ENCODE measurements around the gene DLAT. TPM values are rescaled to one million over a fixed set of nuclear protein-coding genes. Genes with fewer than 3 reads are reported as not detected.

DLAT gene
- 23.4 to 31.5 TPM (median 29.7 TPM) in 5 replicates for total RNA-seq (2022; extraction: Qiagen RNA extraction; ENCODE audit: low read depth)

GRCh38 chr11:112024773-112025678 lies at the start of gene DLAT:
TSS of gene DLAT (plus strand) at chr11:112025408. CDS start at chr11:112025473, 65 bp downstream.

GRCh38 chr11:112073941-112074811 lies 49.0 kb downstream of the DLAT start, which contains the start of the genes NKAPD1 and PIH1D2:
TSS of gene NKAPD1 (plus strand) at chr11:112074299. CDS start at chr11:112075575, 1,276 bp downstream.
TSS of gene PIH1D2 (minus strand) at chr11:112074017. CDS start at chr11:112073174, 843 bp downstream.

GRCh38 chr11:112086422-112087191 lies 61.4 kb downstream of the DLAT start, which contains the start of the genes SDHD and TIMM8B:
TSS of gene SDHD (plus strand) at chr11:112086873. CDS start at chr11:112086908, 35 bp downstream.
TSS of gene TIMM8B (minus strand) at chr11:112086756. CDS start at chr11:112086723, 33 bp downstream.

Other genes with a start within 250 kb of the DLAT start
- 16.4 to 21.3 TPM (median 20.4 TPM) in 5 replicates for gene ALG9, start 153.8 kb upstream of the DLAT start, total RNA-seq (2022; extraction: Qiagen RNA extraction; ENCODE audit: low read depth)
- 1.6 to 2.3 TPM (median 1.7 TPM) in 5 replicates for gene FDXACB1, start 146.2 kb upstream of the DLAT start, total RNA-seq (2022; extraction: Qiagen RNA extraction; ENCODE audit: low read depth)
- gene CFAP68, start 145.9 kb upstream of the DLAT start, total RNA-seq (2022; extraction: Qiagen RNA extraction; ENCODE audit: low read depth) = 30.5 to 36.4 TPM (median 33.4 TPM) in 5 replicates
- 10.4 to 25.3 TPM (median 14.6 TPM) in 5 replicates for gene CRYAB, start 113.6 kb upstream of the DLAT start, total RNA-seq (2022; extraction: Qiagen RNA extraction; ENCODE audit: low read depth)
- gene HSPB2, start 112.7 kb upstream of the DLAT start, total RNA-seq (2022; extraction: Qiagen RNA extraction; ENCODE audit: low read depth) = 0.13 to 0.29 TPM in 2 of 5 replicates, not detected in the others
- gene C11orf52, start 106.5 kb upstream of the DLAT start, total RNA-seq (2022; extraction: Qiagen RNA extraction; ENCODE audit: low read depth) = not detected in 5 replicates
- 8.1 to 10.9 TPM (median 10.0 TPM) in 5 replicates for gene DIXDC1, start 88.1 kb upstream of the DLAT start, total RNA-seq (2022; extraction: Qiagen RNA extraction; ENCODE audit: low read depth)
- 0.99 to 1.5 TPM (median 1.1 TPM) in 5 replicates for gene PIH1D2, start 48.6 kb downstream of the DLAT start, total RNA-seq (2022; extraction: Qiagen RNA extraction; ENCODE audit: low read depth)
- gene NKAPD1, start 48.9 kb downstream of the DLAT start, total RNA-seq (2022; extraction: Qiagen RNA extraction; ENCODE audit: low read depth) = 13.0 to 15.5 TPM (median 13.7 TPM) in 5 replicates
- gene TIMM8B, start 61.3 kb downstream of the DLAT start, total RNA-seq (2022; extraction: Qiagen RNA extraction; ENCODE audit: low read depth) = 69.6 to 84.5 TPM (median 70.2 TPM) in 5 replicates
- 65.9 to 85.7 TPM (median 72.4 TPM) in 5 replicates for gene SDHD, start 61.5 kb downstream of the DLAT start, total RNA-seq (2022; extraction: Qiagen RNA extraction; ENCODE audit: low read depth)
- gene IL18, start 138.7 kb downstream of the DLAT start, total RNA-seq (2022; extraction: Qiagen RNA extraction; ENCODE audit: low read depth) = 92.0 to 107 TPM (median 99.7 TPM) in 5 replicates
- gene TEX12, start 142.0 kb downstream of the DLAT start, total RNA-seq (2022; extraction: Qiagen RNA extraction; ENCODE audit: low read depth) = 0.17 TPM in 1 of 5 replicates, not detected in the others
- gene BCO2, start 150.1 kb downstream of the DLAT start, total RNA-seq (2022; extraction: Qiagen RNA extraction; ENCODE audit: low read depth) = 0.53 to 1.0 TPM (median 0.77 TPM) in 5 replicates
- 30.6 to 31.9 TPM (median 30.9 TPM) in 5 replicates for gene PTS, start 201.0 kb downstream of the DLAT start, total RNA-seq (2022; extraction: Qiagen RNA extraction; ENCODE audit: low read depth)
- gene PLET1, start 235.5 kb downstream of the DLAT start, total RNA-seq (2022; extraction: Qiagen RNA extraction; ENCODE audit: low read depth) = not detected in 5 replicates

Data from A549 treated with GW870086 at 1 μM for 4 hours (cell line).